Astrocyte (in vitro differentiated cells and primary cell): ENCODE measurements around the gene PRR5.

ENCODE experiments used
- CTCF ChIP-seq: IDR thresholded peaks from 2 replicates; pipeline ENCODE4 v1.5.1; 2011; ENCODE audit warnings: low read depth, mild to moderate bottlenecking, inconsistent platforms, low read length, moderate library complexity; ENCODE audit not compliant: insufficient read depth
- EZH2 ChIP-seq: IDR thresholded peaks from 2 replicates; pipeline ENCODE4 v1.6.1; 2012; ENCODE audit warnings: mild to moderate bottlenecking, low read length, inconsistent platforms; ENCODE audit not compliant: insufficient read depth

GRCh38 chr22:44665115-44665514 lies 36.9 kb upstream of the PRR5 start:
- TF ChIP-seq EZH2 (no peak), CTCF (no peak)
